H9 (cell line): ENCODE measurements around the gene IGSF9B. TPM values are rescaled to one million over a fixed set of nuclear protein-coding genes. Genes with fewer than 3 reads are reported as not detected.

ENCODE experiments used
- DNase-seq: peaks from one replicate; pipeline ENCODE4 v3.0.0-alpha.2; 2017
- H2AFZ ChIP-seq: one replicate; pipeline ENCODE4 v1.6.1; 2013; ENCODE audit warnings: mild to moderate bottlenecking, low read length, control low read depth, moderate library complexity
- H2AK5ac ChIP-seq: 2 replicates; pipeline ENCODE4 v1.6.1; 2013; ENCODE audit warnings: low read length, control low read depth, mixed read lengths; ENCODE audit not compliant: insufficient read length
- H2BK120ac ChIP-seq: one replicate; pipeline ENCODE4 v1.6.1; 2013; ENCODE audit warnings: low read depth, mild to moderate bottlenecking, low read length, control low read depth, inconsistent platforms; ENCODE audit not compliant: poor library complexity, severe bottlenecking
- H2BK12ac ChIP-seq: 2 replicates; pipeline ENCODE4 v1.6.1; 2013; ENCODE audit warnings: low read length, control low read depth, mixed read lengths, low read depth; ENCODE audit not compliant: insufficient read length
- H2BK15ac ChIP-seq: 2 replicates; pipeline ENCODE4 v1.6.1; 2013; ENCODE audit warnings: low read depth, low read length, control low read depth
- H2BK20ac ChIP-seq: one replicate; pipeline ENCODE4 v1.6.1; 2013; ENCODE audit warnings: low read depth, mild to moderate bottlenecking, low read length, control low read depth, inconsistent platforms; ENCODE audit not compliant: poor library complexity, severe bottlenecking
- H2BK5ac ChIP-seq: 2 replicates; pipeline ENCODE4 v1.6.1; 2013; ENCODE audit warnings: low read length, control low read depth, mixed read lengths; ENCODE audit not compliant: insufficient read length
- H3K14ac ChIP-seq: 2 replicates; pipeline ENCODE4 v1.6.1; 2013; ENCODE audit warnings: low read length, control low read depth; ENCODE audit not compliant: insufficient read depth
- H3K18ac ChIP-seq: 2 replicates; pipeline ENCODE4 v1.6.1; 2013; ENCODE audit warnings: low read depth, mild to moderate bottlenecking, mixed read lengths, low read length, control low read depth; ENCODE audit not compliant: insufficient read length
- H3K23ac ChIP-seq: 2 replicates; pipeline ENCODE4 v1.6.1; 2013; ENCODE audit warnings: low read length, control low read depth, mixed read lengths, low read depth; ENCODE audit not compliant: insufficient read length
- H3K23me2 ChIP-seq: 2 replicates; pipeline ENCODE4 v1.6.1; 2013; ENCODE audit warnings: low read depth, mild to moderate bottlenecking, mixed read lengths, low read length, control low read depth; ENCODE audit not compliant: insufficient read length, poor library complexity, severe bottlenecking
- H3K27ac ChIP-seq: 2 replicates; pipeline ENCODE4 v1.5.1; 2013; ENCODE audit warnings: low read length, control low read depth, mixed read lengths, low read depth; ENCODE audit not compliant: insufficient read length
- H3K27me3 ChIP-seq: 2 replicates; pipeline ENCODE4 v1.6.1; 2013; ENCODE audit warnings: low read length, control low read depth, inconsistent platforms; ENCODE audit not compliant: insufficient read depth
- H3K4ac ChIP-seq: 2 replicates; pipeline ENCODE4 v1.6.1; 2013; ENCODE audit warnings: low read depth, mild to moderate bottlenecking, control low read depth, inconsistent platforms, low read length, moderate library complexity
- H3K4me1 ChIP-seq: 2 replicates; pipeline ENCODE4 v1.6.1; 2013; ENCODE audit warnings: low read length, control low read depth, inconsistent platforms; ENCODE audit not compliant: insufficient read depth
- H3K4me2 ChIP-seq: 2 replicates; pipeline ENCODE4 v1.6.1; 2013; ENCODE audit warnings: low read length, control low read depth, mixed read lengths; ENCODE audit not compliant: insufficient read length, insufficient read depth
- H3K56ac ChIP-seq: 2 replicates; pipeline ENCODE4 v1.6.1; 2013; ENCODE audit warnings: low read depth, mild to moderate bottlenecking, mixed read lengths, low read length, control low read depth; ENCODE audit not compliant: insufficient read length
- H3K79me1 ChIP-seq: 2 replicates; pipeline ENCODE4 v1.6.1; 2013; ENCODE audit warnings: low read depth, mild to moderate bottlenecking, moderate library complexity, low read length, control low read depth, inconsistent platforms; ENCODE audit not compliant: insufficient read depth, poor library complexity, severe bottlenecking
- H3K79me2 ChIP-seq: 2 replicates; pipeline ENCODE4 v1.6.1; 2013; ENCODE audit warnings: low read length, control low read depth, inconsistent platforms; ENCODE audit not compliant: insufficient read depth
- H3K9ac ChIP-seq: 2 replicates; pipeline ENCODE4 v1.6.1; 2013; ENCODE audit warnings: low read length, control low read depth, mixed read lengths; ENCODE audit not compliant: insufficient read length; ENCODE audit errors: extremely low read depth
- H3K9me3 ChIP-seq: one replicate; pipeline ENCODE4 v1.6.1; 2013; ENCODE audit warnings: low read depth, low read length, inconsistent platforms; ENCODE audit not compliant: control insufficient read depth
- H3T11ph ChIP-seq: one replicate; pipeline ENCODE4 v1.6.1; 2013; ENCODE audit warnings: mild to moderate bottlenecking, low read length, control low read depth, inconsistent platforms
- H4K20me1 ChIP-seq: one replicate; pipeline ENCODE4 v1.6.1; 2013; ENCODE audit not compliant: control insufficient read depth, insufficient read length, insufficient read depth
- H4K5ac ChIP-seq: 2 replicates; pipeline ENCODE4 v1.6.1; 2013; ENCODE audit warnings: low read depth, mild to moderate bottlenecking, mixed read lengths, low read length, control low read depth; ENCODE audit not compliant: insufficient read length
- H4K8ac ChIP-seq: replicated peaks from 2 replicates; pipeline ENCODE4 v1.6.1; 2013; ENCODE audit warnings: low read length, control low read depth, mixed read lengths, low read depth; ENCODE audit not compliant: insufficient read length
- H4K91ac ChIP-seq: 2 replicates; pipeline ENCODE4 v1.6.1; 2013; ENCODE audit warnings: low read depth, mild to moderate bottlenecking, moderate library complexity, mixed read lengths, low read length, control low read depth; ENCODE audit not compliant: insufficient read length
- H3K27ac Mint-ChIP-seq, 3 experiments: 2 replicates in 2 of 3; 3 replicates in 1 of 3; pipeline ENCODE4 v1.8.0; 2020 to 2021; ENCODE audit warnings: mixed read lengths in 3 of 3, mild to moderate bottlenecking in 1 of 3, moderate library complexity in 1 of 3
- H3K27me3 Mint-ChIP-seq: 2 replicates; pipeline ENCODE4 v1.8.0; 2021; ENCODE audit warnings: low read depth, mild to moderate bottlenecking, moderate library complexity, mixed read lengths
- H3K36me3 Mint-ChIP-seq, 3 experiments: 2 replicates in 2 of 3; 3 replicates in 1 of 3; pipeline ENCODE4 v1.8.0; 2020 to 2021; ENCODE audit warnings: low read depth in 3 of 3, mixed read lengths in 3 of 3; ENCODE audit not compliant: insufficient read depth in 1 of 3
- H3K4me1 Mint-ChIP-seq, 2 experiments: 2 replicates each; pipeline ENCODE4 v1.8.0; 2020; ENCODE audit warnings: mixed read lengths in 2 of 2
- H3K4me3 Mint-ChIP-seq, 2 experiments: 2 replicates in 1 of 2; 3 replicates in 1 of 2; pipeline ENCODE4 v1.8.0; 2020 to 2021; ENCODE audit warnings: mild to moderate bottlenecking in 2 of 2, mixed read lengths in 2 of 2, moderate library complexity in 1 of 2
- H3K9me3 Mint-ChIP-seq, 2 experiments: 2 replicates in 1 of 2; 3 replicates in 1 of 2; pipeline ENCODE4 v1.8.0; 2020; ENCODE audit warnings: mild to moderate bottlenecking in 2 of 2, mixed read lengths in 2 of 2, moderate library complexity in 1 of 2
- CTCF ChIP-seq: fragments of 200-600 bp; sonication (generic); conservative IDR thresholded peaks from 3 replicates; pipeline ENCODE4 v1.8.0; 2021; ENCODE audit warnings: antibody characterized with exemption, mild to moderate bottlenecking
- WGBS: extraction: QIAGEN DNeasy Blood & Tissue Kit; methylation state at CpG from one replicate; pipeline ENCODE4 v1.1.7; 2013; ENCODE audit warnings: missing lambda C conversion rate, low lambda C conversion rate, mixed read lengths; ENCODE audit not compliant: insufficient read length; ENCODE audit errors: extremely low coverage; 5-methylcytosine and 5-hydroxymethylcytosine counted together
- total RNA-seq: library from RNA; stranded (reverse); gene quantifications from 2 replicates; pipeline ENCODE4 v1.2.1, GENCODE V29; 2021

The IGSF9B gene
- total RNA-seq, 1 experiment from 2014 or later, result 25.7 TPM

- no peak overlapping the region for H2AFZ ChIP-seq
- H3K27me3 ChIP-seq, result no peaks in the 10 kb centered on the region
- H2BK5ac ChIP-seq, result no peak overlapping the region
- H3K9ac ChIP-seq, result no peak overlapping the region
- no peak overlapping the region for H3T11ph ChIP-seq
- H3K79me2 ChIP-seq, result no peaks in the 10 kb centered on the region
- H4K8ac ChIP-seq, result no peak overlapping the region
- peak; percentile 26; the same call in 1 of the 3 replicates for TF ChIP-seq CTCF
- H3K27ac ChIP-seq, result no peak overlapping the region
- H3K56ac ChIP-seq, result no peak overlapping the region
- H4K91ac ChIP-seq, result no peak overlapping the region
- no peak overlapping the region for H2BK20ac ChIP-seq
- H2BK15ac ChIP-seq, result no peak overlapping the region
- Mint-ChIP-seq H3K36me3 (no peaks in the 10 kb centered on the region; a peak in 1 of 7 replicates), H3K4me3 (no peak overlapping the region), H3K4me1 (peaks cover 5 to 11% of the 10 kb centered on the region in 2 experiments; a peak in 3 of 4 replicates), H3K27me3 (peaks cover 18% of the 10 kb centered on the region), H3K27ac (no peak overlapping the region), H3K9me3 (no peaks in the 10 kb centered on the region)
- H2AK5ac ChIP-seq, result no peak overlapping the region
- no CpG with 5 or more reads among the region's 8 CpGs for WGBS
- H3K23me2 ChIP-seq, result no peaks in the 10 kb centered on the region
- no peak overlapping the region for H3K23ac ChIP-seq
- no peak overlapping the region for H2BK120ac ChIP-seq
- no peak for DNase-seq
- H3K4ac ChIP-seq, result no peak overlapping the region
- no peaks in the 10 kb centered on the region for H4K20me1 ChIP-seq
- no peak overlapping the region for H3K4me2 ChIP-seq
- no peaks in the 10 kb centered on the region for H3K9me3 ChIP-seq
- no peak overlapping the region for H3K18ac ChIP-seq
- H2BK12ac ChIP-seq, result no peak overlapping the region
- H3K14ac ChIP-seq, result no peak overlapping the region
- H3K4me1 ChIP-seq, result no peaks in the 10 kb centered on the region
- H3K79me1 ChIP-seq, result no peaks in the 10 kb centered on the region
- no peak overlapping the region for H4K5ac ChIP-seq
Measured at GRCh38 chr11:133995066-133995465, 38.3 kb upstream of the IGSF9B start.
